Trophoblast cell (in vitro differentiated cells and primary cell): ENCODE data around the gene FLG.
"Not testable (repeated sequence)": the region's sequence is repeated elsewhere in the genome, so short reads cannot be mapped to it uniquely, and the experiment has no call there.

ENCODE experiments used
- DNase-seq, 2 donors: peaks; one replicate each; pipeline ENCODE4 v3.0.0-alpha.2; 2016
- H2AFZ ChIP-seq: 2 replicates; pipeline ENCODE4 v1.6.1; 2013; ENCODE audit warnings: low read length, moderate library complexity, mild to moderate bottlenecking; ENCODE audit not compliant: insufficient read depth, poor library complexity
- H2AK5ac ChIP-seq: 2 replicates; pipeline ENCODE4 v1.6.1; 2013; ENCODE audit warnings: mild to moderate bottlenecking, low read length
- H2BK120ac ChIP-seq: 2 replicates; pipeline ENCODE4 v1.6.1; 2013; ENCODE audit warnings: low read length, mild to moderate bottlenecking, moderate library complexity; ENCODE audit not compliant: insufficient read depth, poor library complexity
- H2BK12ac ChIP-seq: 2 replicates; pipeline ENCODE4 v1.6.1; 2013; ENCODE audit warnings: mild to moderate bottlenecking, low read length, moderate library complexity
- H2BK5ac ChIP-seq: 2 replicates; pipeline ENCODE4 v1.6.1; 2013; ENCODE audit warnings: low read length, low read depth, moderate library complexity, mild to moderate bottlenecking; ENCODE audit not compliant: poor library complexity
- H3K14ac ChIP-seq: 2 replicates; pipeline ENCODE4 v1.6.1; 2013; ENCODE audit warnings: mild to moderate bottlenecking, low read length
- H3K18ac ChIP-seq: 2 replicates; pipeline ENCODE4 v1.6.1; 2013; ENCODE audit warnings: mild to moderate bottlenecking, low read length
- H3K23ac ChIP-seq: 2 replicates; pipeline ENCODE4 v1.6.1; 2013; ENCODE audit warnings: low read length
- H3K27ac ChIP-seq: 2 replicates; pipeline ENCODE4 v1.5.1; 2013; ENCODE audit warnings: low read depth, mild to moderate bottlenecking, inconsistent platforms, low read length, moderate library complexity
- H3K27me3 ChIP-seq: 2 replicates; pipeline ENCODE4 v1.6.1; 2013; ENCODE audit warnings: inconsistent platforms, mild to moderate bottlenecking, low read length, moderate library complexity; ENCODE audit not compliant: insufficient read depth
- H3K36me3 ChIP-seq, 2 experiments: 1 replicate in 1 of 2; 2 replicates in 1 of 2; pipeline ENCODE4 v1.6.1; 2013; ENCODE audit warnings: low read length in 2 of 2, mild to moderate bottlenecking in 2 of 2, moderate library complexity in 1 of 2; ENCODE audit not compliant: insufficient read depth in 2 of 2, control insufficient read depth in 1 of 2
- H3K4ac ChIP-seq: 2 replicates; pipeline ENCODE4 v1.6.1; 2013; ENCODE audit warnings: low read depth, mild to moderate bottlenecking, low read length, moderate library complexity
- H3K4me1 ChIP-seq, 2 experiments: 1 replicate in 1 of 2; 2 replicates in 1 of 2; pipeline ENCODE4 v1.6.1; 2013; ENCODE audit warnings: low read length in 2 of 2, mild to moderate bottlenecking in 2 of 2, moderate library complexity in 1 of 2; ENCODE audit not compliant: insufficient read depth in 2 of 2, control insufficient read depth in 1 of 2
- H3K4me2 ChIP-seq: 2 replicates; pipeline ENCODE4 v1.6.1; 2013; ENCODE audit warnings: inconsistent platforms, mild to moderate bottlenecking, low read length, moderate library complexity
- H3K4me3 ChIP-seq: 2 replicates; pipeline ENCODE4 v1.5.1; 2013; ENCODE audit warnings: mild to moderate bottlenecking, low read depth, low read length, inconsistent platforms
- H3K79me1 ChIP-seq: one replicate; pipeline ENCODE4 v1.6.1; 2013; ENCODE audit warnings: low read length
- H3K79me2 ChIP-seq: 2 replicates; pipeline ENCODE4 v1.6.1; 2013; ENCODE audit warnings: low read length, mild to moderate bottlenecking; ENCODE audit not compliant: control insufficient read depth, insufficient read depth, poor library complexity
- H3K9ac ChIP-seq: 2 replicates; pipeline ENCODE4 v1.6.1; 2013; ENCODE audit warnings: mild to moderate bottlenecking, low read length
- H3K9me3 ChIP-seq: 2 replicates; pipeline ENCODE4 v1.6.1; 2013; ENCODE audit warnings: low read depth, mild to moderate bottlenecking, control low read depth, inconsistent platforms, low read length; ENCODE audit not compliant: insufficient read depth
- H4K12ac ChIP-seq: 2 replicates; pipeline ENCODE4 v1.6.1; 2013; ENCODE audit warnings: low read depth, mild to moderate bottlenecking, low read length, moderate library complexity
- H4K8ac ChIP-seq: 2 replicates; pipeline ENCODE4 v1.6.1; 2013; ENCODE audit warnings: low read depth, mild to moderate bottlenecking, low read length, moderate library complexity
- H4K91ac ChIP-seq: one replicate; pipeline ENCODE4 v1.6.1; 2013; ENCODE audit warnings: low read depth, mild to moderate bottlenecking, low read length, moderate library complexity
- WGBS: extraction: QIAGEN DNeasy Blood & Tissue Kit; methylation state at CpG from one replicate; pipeline ENCODE4 v1.1.7; 2013; ENCODE audit warnings: missing lambda C conversion rate; ENCODE audit not compliant: insufficient read length, insufficient coverage; ENCODE audit errors: extremely low coverage; 5-methylcytosine and 5-hydroxymethylcytosine counted together

The FLG gene

GRCh38 chr1:152306123-152306522, 18.9 kb downstream of the FLG start:
- not testable (repeated sequence) for H3K23ac ChIP-seq, DNase-seq
- no CpG with 5 or more reads among the region's 10 CpGs for WGBS

GRCh38 chr1:152304773-152305172, 20.3 kb downstream of the FLG start:
- H3K23ac ChIP-seq, H3K18ac ChIP-seq, H2BK5ac ChIP-seq, H3K4me2 ChIP-seq, H4K12ac ChIP-seq, H2AK5ac ChIP-seq, H3K27me3 ChIP-seq, H4K91ac ChIP-seq, H3K9ac ChIP-seq, H2AFZ ChIP-seq, H2BK120ac ChIP-seq, H3K79me2 ChIP-seq, H3K27ac ChIP-seq, H3K4me1 ChIP-seq, H3K14ac ChIP-seq, DNase-seq, H3K4ac ChIP-seq, H2BK12ac ChIP-seq, H3K79me1 ChIP-seq, H3K36me3 ChIP-seq, H3K4me3 ChIP-seq, H4K8ac ChIP-seq: not testable (repeated sequence)
- peaks cover 40% of the 10 kb centered on the region for H3K9me3 ChIP-seq
- WGBS = no CpG with 5 or more reads among the region's 12 CpGs

More at GRCh38 chr1:152306123-152306522, 18.9 kb downstream of the FLG start:
- not testable (repeated sequence) for H3K14ac ChIP-seq, H3K4me3 ChIP-seq, H3K27ac ChIP-seq, H3K18ac ChIP-seq, H2BK5ac ChIP-seq, H2BK120ac ChIP-seq, H2AFZ ChIP-seq, H3K9ac ChIP-seq, H2AK5ac ChIP-seq, H3K79me1 ChIP-seq, H3K79me2 ChIP-seq, H3K4me2 ChIP-seq, H4K8ac ChIP-seq, H3K4me1 ChIP-seq, H3K36me3 ChIP-seq, H3K4ac ChIP-seq, H2BK12ac ChIP-seq, H3K27me3 ChIP-seq, H4K12ac ChIP-seq, H4K91ac ChIP-seq
- H3K9me3 ChIP-seq = peaks cover 54% of the 10 kb centered on the region

GRCh38 chr1:152303139-152303872, 21.7 kb downstream of the FLG start:
- H4K8ac ChIP-seq, H3K27ac ChIP-seq, H3K79me2 ChIP-seq, H2BK120ac ChIP-seq, H3K4me3 ChIP-seq, H2BK12ac ChIP-seq, H3K79me1 ChIP-seq, H4K91ac ChIP-seq, H3K36me3 ChIP-seq, H3K18ac ChIP-seq, H3K14ac ChIP-seq, H3K27me3 ChIP-seq, H2BK5ac ChIP-seq, H3K9ac ChIP-seq, H3K4me1 ChIP-seq, H2AK5ac ChIP-seq, H3K4me2 ChIP-seq, H3K23ac ChIP-seq, H4K12ac ChIP-seq, H3K4ac ChIP-seq, DNase-seq, H2AFZ ChIP-seq: not testable (repeated sequence)
- H3K9me3 ChIP-seq = peaks cover 26% of the 10 kb centered on the region
- WGBS = no CpG with 5 or more reads among the region's 25 CpGs

- not testable (repeated sequence) for H3K18ac ChIP-seq, H4K8ac ChIP-seq, H3K36me3 ChIP-seq, H3K27me3 ChIP-seq, H4K91ac ChIP-seq, H3K27ac ChIP-seq, H2AFZ ChIP-seq, H3K79me2 ChIP-seq, H3K4me2 ChIP-seq, H2AK5ac ChIP-seq, H3K23ac ChIP-seq, H3K4me1 ChIP-seq, DNase-seq, H2BK5ac ChIP-seq, H3K9ac ChIP-seq, H2BK12ac ChIP-seq, H2BK120ac ChIP-seq, H3K4ac ChIP-seq, H3K14ac ChIP-seq, H3K79me1 ChIP-seq, H4K12ac ChIP-seq, H3K4me3 ChIP-seq
- no CpG with 5 or more reads among the region's 21 CpGs for WGBS
- H3K9me3 ChIP-seq = peaks cover 17% of the 10 kb centered on the region
Observed at GRCh38 chr1:152256394-152256793, 68.6 kb downstream of the FLG start.
